ENCODE data around the gene MSI2.

- TF ChIP-seq POLR2AphosphoS5 (IDR thresholded peaks at IDR 0.05; ENCODE audit: borderline replicate concordance, low read depth, low read length) (no peak), EZH2 (IDR thresholded peaks at IDR 0.05) (no peak)
Observed at GRCh38 chr17:57615836-57616757, 359.8 kb downstream of the MSI2 start.

Measured in SK-N-MC (cell line).